Stimulated activated CD4-positive, alpha-beta T cell treated with anti-CD3 and anti-CD28 coated beads, Interleukin-2, amount 100 ng/mL, for 4 hours (primary cell): ENCODE data around the gene PUSL1.
A peak's percentile ranks its signal among the peaks of the same experiment; 100 is the strongest.

Experiments
- DNase-seq: peaks from one replicate; pipeline ENCODE4 v3.0.0-alpha.2; 2020; ENCODE audit warnings: low read depth

Gene PUSL1

DNA sequence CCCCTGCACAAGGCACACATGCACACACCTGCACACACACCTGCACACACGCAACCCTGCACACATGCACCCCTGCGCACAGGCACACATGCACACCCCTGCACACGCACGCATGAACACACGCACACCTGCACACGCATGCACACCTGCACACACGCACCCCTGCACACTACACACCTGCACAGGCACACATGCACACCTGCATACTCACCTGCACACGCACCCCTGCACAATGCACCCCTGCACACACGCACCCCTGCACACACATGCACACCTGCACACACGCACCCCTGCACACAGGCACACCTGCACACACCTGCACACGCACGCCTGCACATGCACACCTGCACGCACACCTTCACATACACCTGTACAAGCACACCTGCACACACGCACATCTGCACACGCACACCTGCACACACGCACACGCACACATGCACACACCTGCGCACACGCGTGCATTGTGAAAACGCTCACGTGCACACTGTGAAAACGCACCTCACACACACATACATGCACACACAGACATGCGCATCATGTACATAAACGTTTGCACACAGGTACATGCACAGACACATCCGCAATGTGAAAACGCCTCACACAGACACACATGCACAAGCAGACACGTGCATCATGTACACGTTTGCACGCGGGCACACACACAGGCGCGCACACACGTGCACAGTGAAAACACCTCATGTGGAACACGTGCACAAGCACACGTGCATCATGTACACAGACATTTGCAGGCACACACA lies 32.6 kb downstream of the PUSL1 start:
- DNase-seq = no peak

DNA sequence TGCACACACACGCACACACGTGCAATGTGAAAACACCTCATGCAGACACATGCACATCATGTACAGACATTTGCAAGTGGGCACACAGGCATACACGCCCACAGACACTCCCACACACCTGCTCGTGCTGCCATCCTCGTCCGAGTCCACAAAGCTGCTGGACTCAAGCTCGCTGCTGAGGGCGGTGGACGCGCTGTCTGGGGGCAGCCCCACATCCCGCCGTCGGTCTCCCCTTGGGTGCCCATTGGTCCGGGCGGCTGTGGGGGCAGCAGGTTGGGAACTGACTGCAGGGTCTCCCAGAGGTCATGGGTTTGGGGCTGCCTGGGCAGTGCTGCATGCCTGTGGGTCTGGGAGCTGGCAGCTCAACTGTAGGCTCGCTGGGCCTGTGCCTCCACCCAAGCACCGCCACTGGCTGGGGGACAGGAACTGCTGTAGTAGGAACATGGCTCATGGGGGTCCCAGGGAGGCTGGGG lies 33.2 kb downstream of the PUSL1 start:
- no peak for DNase-seq

DNA sequence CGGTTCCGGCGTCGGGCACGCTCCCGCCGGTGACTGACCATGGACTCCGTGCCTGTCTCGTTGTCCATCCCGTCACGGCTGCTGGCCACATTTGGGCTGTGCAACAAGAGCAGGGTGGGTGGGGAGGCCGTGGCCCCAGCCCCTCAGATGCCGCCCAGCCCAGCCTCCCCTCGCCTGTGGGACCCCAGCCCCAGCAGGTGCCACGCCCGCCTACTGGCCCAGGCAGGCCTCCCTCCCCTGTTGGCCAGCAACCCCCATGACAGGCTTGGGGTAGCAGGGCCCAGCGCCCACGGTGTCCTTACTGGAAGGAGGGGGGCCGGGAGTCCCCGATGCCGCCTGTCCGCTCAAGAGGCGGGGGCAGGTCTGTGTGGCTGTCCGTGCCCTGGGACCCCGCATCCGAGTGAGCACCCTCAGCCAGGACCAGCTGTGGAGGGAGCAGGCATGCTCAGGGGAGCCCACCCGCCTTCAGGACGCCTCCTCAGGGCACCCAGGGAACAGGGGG lies 33.7 kb downstream of the PUSL1 start:
- no peak for DNase-seq

DNA sequence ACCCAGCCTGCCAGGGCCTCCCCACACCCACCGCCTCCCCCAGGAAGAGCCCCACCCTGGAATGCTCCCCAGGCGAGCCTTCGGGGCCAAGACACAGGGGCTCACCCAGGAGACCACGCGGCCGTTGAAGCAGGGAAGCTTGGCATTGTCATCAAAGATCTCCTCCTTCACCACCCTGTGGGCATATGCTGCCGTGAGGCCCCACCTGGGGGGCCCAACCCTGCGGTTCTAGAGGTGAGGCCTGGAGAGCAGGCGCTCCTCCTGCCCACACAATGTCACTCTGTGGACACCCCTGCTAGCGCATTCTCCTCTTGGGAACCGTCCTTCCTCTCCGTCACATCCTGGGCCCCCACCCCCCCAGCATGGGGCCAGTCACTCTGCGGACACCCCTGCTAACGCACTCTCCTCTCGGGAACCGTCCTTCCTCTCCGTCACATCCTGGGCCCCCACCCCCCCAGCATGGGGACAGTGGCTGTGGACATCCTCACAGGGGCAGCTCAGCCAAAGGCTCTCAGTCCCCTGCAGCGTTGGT lies 34.3 kb downstream of the PUSL1 start:
- DNase-seq = no peak

DNA sequence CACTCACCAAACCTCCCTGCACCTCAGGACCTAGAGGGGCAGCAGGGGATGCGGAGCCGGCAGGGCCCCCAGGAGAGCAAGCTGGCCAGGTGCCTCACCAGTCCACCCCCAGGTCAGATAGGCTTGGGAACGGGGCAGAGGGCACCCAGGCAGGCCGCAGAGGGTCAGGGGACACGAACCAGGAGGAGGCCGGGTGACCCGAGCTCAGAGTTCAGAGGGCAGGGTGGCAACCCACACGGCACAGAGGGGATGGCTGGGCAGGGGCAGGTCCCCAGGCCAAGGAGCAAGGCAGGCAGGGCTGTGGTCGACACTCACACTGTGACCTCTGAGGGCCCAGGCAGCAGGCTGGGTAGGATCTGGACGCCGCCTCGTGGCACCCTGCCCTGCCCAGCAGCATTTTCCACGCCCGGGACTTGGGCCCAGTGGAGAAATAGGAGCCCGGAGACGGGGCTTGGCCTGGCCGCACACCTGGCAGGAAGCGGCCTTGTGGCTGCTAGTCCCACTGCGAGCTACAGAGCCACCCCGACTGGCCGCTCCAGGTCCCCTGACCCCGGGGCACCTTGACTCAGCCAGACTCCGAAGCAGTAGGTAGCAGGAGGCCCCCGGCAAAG lies 35.5 kb downstream of the PUSL1 start:
- DNase-seq = no peak

DNA sequence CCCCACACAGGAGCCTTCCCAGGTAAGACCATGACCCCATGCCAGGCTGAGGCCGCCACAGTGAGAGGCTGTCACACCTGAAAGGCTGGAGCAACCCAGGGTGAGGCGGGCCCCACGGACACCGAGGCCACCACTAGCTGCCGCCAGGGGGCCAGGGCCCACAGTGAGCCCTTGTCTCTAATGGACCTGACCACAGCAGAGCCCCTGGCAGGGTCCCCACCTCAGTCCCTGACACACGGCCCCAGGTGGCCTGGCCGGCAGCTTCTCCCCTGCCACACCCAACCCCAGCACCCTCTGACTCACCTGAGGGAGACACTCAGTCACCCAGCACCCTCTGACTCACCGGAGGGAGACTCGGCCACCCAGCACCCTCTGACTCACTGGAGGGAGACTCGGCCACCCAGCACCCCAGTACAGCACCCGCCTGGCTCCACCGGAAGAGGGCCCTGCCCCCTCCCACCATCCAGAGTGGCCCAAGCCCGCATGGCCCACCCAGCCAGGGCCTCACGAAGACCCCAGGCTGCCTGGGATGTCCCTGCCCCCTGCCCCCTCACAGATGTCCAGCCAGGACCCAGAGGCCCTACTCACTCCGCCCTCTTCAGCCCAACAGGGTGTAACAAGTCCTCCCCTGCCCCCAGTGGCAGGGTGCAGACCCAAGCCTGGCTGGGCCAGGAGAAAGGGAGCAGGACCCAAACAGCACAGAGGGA lies 36.4 kb downstream of the PUSL1 start:
- DNase-seq = peak; percentile 54

DNA sequence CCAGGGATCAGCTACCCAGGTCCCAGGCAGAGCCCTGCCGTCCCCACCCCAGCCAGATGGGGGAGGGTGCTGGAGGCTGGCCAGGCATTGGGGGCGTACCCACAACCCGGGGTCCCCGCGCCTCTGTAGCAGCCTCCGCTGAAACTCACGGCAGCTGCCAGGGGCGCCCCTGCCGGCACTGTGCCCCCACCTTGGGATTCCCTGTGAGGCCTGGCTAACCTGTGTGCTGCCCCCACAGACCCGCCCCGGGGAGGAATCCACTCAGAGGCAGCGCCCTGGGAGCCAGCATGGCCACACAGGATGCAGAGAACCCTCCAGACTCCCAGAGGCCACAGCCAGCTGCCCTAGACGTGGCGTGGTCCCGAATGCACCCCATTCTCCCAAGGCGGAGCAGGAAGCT lies 37.0 kb downstream of the PUSL1 start:
- DNase-seq = no peak

DNA sequence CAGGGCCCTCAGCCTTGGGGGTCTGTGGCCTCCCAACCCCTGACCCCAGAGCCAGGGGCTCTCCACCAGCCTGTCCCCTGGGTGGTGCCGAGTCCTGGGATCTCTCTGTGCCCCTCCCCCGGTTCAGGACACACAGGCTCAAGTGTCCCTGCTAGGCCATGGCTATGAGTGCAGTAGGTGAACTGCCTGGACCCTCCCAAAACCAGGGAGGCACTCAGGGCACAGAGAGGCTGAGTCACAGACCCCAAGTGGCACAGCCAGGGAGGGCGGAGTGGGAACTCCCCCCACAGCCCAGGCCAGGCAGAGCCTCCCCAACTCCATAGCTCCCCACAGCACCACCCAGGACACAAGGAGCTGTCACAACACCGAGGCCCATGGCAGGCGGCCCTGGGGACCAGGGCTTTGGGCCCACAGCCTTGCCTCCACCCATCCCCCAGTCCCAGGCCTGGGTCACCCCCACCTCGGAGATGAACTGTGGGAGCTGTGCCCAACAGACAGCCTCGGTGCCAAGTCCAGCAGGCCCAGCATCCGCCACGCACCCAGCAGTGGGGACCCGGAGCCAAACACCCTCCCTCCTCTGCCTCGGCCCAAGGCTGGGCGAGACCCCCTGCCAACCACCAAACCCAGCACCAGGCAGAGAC lies 37.6 kb downstream of the PUSL1 start:
- no peak for DNase-seq

DNA sequence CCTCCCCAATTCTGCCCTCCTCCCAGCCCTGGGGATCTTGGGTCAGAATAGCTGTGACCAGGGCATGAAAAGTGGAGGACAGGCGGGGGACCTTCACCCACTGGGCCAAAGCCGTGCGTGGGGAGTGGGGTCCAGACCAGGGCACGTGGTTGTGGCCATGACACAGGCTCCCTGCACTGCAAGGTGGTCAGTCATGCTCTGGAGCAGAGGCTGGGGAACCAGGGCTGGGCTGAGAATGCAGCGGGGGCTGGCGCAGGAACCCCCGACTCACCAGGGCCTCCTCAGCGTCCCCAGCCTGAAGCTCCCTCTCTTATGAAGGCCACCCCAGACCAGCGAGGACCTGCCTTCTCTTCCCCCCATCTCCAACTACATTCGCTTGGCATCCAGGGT lies 38.1 kb downstream of the PUSL1 start:
- DNase-seq = no peak

DNA sequence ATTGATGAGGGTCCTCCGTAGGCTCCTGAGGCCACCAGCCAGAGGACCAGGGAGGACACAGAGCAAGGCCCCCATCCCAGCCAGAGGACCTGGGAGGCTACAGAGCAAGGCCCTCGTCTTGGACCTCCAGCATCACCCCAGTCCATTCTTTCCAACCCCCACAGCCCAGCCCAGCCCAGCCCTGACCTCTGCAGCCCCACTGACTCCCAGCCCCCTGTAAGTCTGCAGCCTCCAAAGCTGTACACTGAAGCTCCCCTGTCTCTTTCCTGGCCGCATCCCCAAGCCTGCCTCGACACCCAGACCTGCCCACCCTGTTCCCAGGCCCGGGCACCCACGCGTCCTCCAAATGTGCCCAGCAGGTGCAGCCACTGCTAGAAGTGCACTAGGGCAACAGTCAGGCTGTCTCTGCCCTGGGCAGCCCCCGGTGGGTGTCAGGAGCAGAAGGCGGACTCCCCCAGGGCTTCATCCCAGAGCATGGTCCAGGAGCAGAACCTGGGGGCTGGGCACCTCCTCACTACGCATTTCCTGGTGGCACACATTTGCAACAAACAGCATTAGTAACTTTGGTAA lies 38.7 kb downstream of the PUSL1 start:
- no peak for DNase-seq

DNA sequence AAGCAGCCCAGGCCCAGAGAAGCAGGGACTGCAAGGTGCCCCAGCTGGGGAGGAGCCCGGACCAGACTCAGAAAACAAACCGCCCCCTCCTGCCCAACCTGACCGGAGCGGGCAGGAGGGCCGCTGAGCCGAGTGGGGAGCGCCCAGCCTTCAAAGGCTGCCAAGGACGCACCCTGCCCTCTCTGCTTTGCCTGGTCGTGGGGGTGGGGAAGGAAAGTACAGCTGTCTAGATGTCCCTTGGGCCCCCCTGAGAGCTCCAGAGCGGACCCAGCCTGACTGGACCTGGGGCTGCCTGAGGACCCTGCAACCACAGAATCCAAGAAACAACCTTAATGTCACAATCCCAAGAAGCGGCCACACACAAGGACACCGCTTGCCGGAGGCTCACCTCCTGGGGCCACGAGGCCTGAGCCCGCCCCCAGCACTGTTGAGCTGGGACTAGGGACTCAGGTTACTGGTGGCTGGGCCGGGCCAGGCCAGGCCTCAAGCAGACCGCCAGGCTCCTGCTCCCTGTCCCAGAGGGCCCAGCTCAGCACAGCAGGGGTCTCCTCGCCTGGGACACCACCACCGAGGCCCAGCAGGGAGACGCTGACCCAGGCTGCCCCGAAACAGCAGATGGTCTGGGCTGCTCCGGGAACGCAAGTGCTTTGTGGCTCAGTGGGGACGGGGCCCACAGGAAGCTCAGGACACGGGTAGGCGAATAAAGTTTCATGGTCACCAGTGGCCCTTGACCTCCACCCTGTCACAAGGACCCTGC lies 39.4 kb downstream of the PUSL1 start:
- no peak for DNase-seq

DNA sequence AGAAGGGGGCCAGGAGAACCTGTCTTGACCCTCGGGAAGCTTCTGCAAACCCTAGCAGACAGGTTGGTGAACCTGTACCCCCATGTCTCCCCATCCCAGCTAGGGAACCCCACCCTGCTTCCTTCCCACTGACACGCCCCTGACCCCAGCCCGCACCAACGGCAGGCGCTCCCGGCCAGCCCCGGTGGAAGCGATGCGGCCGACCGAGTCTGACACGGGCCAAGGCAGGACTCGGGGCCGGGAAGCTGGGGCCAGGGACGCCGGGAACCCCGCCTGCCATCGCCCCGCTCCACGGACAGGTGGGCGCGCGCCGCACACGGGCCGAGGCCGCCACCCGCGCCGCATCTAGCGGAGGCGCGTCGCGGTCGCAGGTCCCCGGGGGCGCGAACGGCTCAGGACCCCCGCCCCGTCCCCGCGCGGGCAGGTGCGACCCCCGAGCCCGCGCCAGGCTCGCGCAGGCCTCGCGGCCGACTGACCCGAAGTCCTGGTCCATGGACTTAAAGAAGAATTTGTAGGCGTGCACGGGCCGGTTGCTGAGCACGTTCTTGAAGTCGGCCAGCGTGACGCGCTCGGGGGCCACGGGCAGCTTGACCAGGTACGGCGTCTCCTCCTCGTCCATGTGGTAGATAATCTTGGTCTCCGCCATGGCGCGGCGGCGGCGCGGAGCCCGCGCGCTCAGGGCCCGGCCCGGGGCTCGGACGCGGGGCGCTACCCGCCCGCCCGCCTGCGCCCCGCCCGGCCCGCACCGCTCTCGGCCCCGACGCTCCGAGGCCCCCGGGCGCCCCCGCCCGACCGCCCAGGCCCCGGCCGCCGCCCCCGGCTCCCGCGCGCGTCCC lies 40.2 kb downstream of the PUSL1 start:
- no peak for DNase-seq

DNA sequence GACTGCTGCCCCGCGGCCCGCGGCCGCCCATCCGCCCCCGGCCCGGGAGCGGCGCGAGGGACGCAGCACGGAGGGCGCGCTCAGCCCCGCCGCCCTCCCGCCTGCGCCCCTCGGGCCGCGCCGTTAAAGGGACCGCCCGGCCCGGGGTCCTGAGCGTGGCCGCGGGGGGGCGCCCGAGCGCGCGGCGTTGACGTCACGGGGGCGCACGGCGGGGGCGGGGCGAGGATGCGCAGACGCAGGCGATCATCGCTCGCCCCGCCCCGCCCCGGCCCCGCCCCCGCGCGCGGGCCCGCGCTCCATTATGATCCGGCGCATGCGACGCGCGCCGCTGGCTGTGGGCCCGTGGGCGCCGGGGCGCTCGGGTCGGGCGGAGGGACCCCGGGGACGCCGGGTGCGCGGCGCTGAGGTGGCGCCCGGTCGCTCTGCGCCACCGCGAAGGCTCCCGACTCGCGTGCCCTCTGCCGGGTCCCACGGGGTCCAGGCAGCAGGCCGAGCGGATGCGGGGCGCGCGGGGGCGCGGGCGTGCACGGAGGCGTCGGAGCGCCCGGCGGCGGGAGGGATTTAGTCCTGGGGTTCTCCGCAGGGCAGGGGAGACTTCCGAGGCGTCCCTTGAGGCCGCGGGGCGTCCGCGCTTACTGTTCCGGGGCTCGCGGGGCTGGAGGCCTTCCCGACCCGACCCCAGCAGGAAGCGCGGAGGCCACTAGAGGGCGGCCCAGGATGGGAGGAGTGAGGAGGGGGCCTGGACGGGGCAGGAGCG lies 41.0 kb downstream of the PUSL1 start, which contains the start of gene DVL1:
DVL1 (minus strand) TSS at position 163 of the 757 bp plus-strand sequence. CDS start 353 bp downstream, outside the sequence.
- DNase-seq = peak; percentile 52

DNA sequence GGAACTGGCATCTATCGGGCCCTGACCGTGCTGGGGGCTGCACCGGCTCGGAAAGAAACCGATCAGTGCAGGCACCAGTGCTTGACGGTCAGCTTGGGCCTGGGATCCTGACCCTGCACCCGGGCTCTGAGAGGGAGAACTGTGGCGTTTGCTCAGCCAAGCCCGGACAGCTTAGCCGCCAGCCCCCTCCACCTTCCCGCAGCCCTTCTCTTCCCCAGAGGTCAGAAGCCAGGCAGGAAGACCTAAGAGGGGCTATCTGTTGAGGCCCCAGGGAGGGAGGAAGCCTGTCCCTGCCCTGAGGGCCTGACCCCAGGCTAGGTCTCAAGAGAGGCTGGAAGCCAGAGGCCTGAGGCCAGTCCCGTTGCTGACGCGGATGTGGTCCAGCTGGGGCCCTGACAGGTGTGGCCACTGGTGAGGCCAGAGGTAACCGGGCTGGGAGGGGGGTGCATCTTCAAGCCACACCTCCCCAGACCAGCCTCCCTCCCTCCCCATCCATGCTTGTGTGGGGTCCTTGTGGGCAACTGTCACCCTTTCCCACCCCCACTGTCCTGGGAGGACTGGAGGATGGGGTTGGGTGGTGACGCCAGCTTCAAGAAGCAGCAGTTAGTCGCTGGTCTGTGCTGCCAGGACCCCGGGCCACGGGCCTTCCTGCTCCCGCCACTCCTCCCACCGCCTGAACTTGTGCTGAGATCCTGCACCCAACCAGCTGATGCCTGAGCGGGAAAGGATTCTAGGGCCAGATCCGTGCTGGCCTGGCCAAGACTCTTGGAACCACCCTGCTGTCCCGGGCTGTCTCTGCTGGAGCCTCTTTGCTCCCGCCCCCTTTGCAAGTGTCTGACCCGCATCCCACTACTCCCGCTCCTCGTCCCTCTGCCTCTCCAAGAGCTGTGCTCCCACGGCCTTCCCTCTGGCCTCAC lies 43.4 kb downstream of the PUSL1 start:
- no peak for DNase-seq

DNA sequence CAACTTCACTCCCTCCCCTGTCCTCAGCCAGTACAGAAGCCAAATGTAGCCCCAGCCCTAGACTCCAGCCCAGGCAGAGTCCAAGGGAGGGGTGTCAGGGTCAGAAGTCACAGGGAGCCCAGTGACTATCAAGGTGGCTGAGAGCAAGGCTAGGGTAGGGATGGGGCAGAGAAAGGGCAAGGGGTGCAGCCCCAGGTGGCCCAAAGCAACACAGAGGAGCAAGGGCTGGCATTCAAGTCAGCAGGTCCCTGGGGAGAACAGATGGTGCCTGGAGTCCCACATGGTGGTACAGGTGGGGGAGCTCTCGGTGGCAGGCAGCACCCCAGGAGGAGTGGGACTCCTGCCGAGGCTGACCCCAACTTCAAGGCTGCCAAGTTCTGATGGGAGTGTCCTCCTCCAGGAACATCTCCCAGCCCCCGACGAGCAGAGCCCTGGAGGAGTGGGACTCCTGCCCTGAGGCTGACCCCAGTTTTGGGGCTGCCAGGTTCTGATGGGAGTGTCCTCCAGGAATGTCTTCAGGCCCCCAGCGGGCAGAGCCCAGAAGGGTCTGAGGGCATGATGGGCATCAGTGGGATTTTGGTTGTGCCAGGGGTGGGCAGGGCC lies 44.5 kb downstream of the PUSL1 start:
- no peak for DNase-seq

DNA sequence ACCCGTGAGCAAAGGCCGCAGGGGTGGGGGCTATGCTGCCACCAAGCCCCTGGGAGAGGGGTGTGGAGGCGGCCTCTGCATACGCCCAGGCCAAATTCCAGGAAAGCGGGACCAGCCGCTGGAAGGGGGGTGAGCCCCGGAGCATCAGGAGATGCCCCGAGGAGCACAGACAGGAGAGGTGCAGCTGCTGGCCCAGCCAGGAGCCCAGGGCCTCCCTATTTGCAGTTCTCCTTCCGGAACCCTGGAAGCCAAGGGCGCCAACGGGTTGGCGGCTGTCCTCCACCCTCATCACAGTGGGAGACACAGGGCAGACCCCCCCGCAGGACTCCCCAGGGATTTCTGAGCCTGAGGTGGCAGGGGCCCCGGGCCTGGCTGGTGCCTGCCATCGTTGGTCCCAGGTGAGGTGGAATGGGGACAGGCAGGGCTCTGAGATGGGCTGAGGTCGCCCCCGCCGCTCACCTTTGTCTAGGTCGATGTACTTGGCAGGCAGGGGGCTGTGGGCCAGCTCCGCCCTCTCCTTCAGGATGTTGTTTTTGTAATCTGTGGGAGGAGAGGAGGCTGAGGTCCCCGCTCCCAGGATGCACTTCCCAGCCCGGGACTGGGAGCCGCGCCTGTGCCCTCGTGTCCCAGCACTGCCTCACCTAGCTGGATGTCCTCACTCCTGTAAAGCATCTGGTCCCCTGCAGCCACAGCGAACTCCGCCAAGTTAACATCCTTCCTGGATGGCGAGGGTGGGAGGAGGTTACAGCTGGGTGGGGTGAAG lies 45.2 kb downstream of the PUSL1 start:
- DNase-seq = no peak
